MCF 10A (cell line): ENCODE measurements around the gene ERC2. TPM values are rescaled to one million over a fixed set of nuclear protein-coding genes. Genes with fewer than 3 reads are reported as not detected.

Experiments
- BruUV-seq: library from RNA; stranded (reverse); fragments of 400-500 nt; replicated peaks from 2 replicates; lab custom pipeline; 2021; lab: Mats Ljungman, UMichigan
- CTCF ChIA-PET: fragments of 300-600 bp; sonication (Branson Sonifier 250); formaldehyde crosslinking; extraction: SDS; loops from one replicate; lab custom pipeline; 2021; ENCODE audit warnings: antibody characterized with exemption, inconsistent platforms; lab: Yijun Ruan, JAX
- POLR2A ChIA-PET: fragments of 300-600, 350-650 bp; sonication (Branson Sonifier 250); formaldehyde crosslinking; extraction: SDS; loops from one replicate; lab custom pipeline; 2020; ENCODE audit warnings: antibody characterized with exemption, inconsistent platforms; lab: Yijun Ruan, JAX
- DNase-seq: peaks from one replicate; pipeline ENCODE4 v3.0.0-alpha.2; 2018; ENCODE audit not compliant: unreplicated experiment
- H3K27ac Mint-ChIP-seq: one replicate; pipeline ENCODE4 v1.8.0; 2022; ENCODE audit warnings: mild to moderate bottlenecking, low read depth, mixed read lengths; ENCODE audit not compliant: unreplicated experiment
- H3K27me3 Mint-ChIP-seq: one replicate; pipeline ENCODE4 v1.8.0; 2022; ENCODE audit warnings: mixed read lengths; ENCODE audit not compliant: insufficient read depth, unreplicated experiment
- H3K36me3 Mint-ChIP-seq: one replicate; pipeline ENCODE4 v1.8.0; 2022; ENCODE audit warnings: mild to moderate bottlenecking, moderate library complexity, mixed read lengths; ENCODE audit not compliant: insufficient read depth, unreplicated experiment
- H3K4me1 Mint-ChIP-seq: one replicate; pipeline ENCODE4 v1.8.0; 2022; ENCODE audit warnings: mixed read lengths; ENCODE audit not compliant: insufficient read depth, unreplicated experiment
- H3K4me3 Mint-ChIP-seq: one replicate; pipeline ENCODE4 v1.8.0; 2022; ENCODE audit warnings: mild to moderate bottlenecking, moderate library complexity, mixed read lengths; ENCODE audit not compliant: unreplicated experiment
- H3K9me3 Mint-ChIP-seq: one replicate; pipeline ENCODE4 v1.8.0; 2022; ENCODE audit warnings: mixed read lengths; ENCODE audit not compliant: unreplicated experiment
- intact Hi-C: fragments of 100-400 bp; cut with micrococcal nuclease; formaldehyde crosslinking; loops from 2 replicates; pipeline ENCODE4 v1.14.1; 2022
- total RNA-seq: library from RNA; stranded (reverse); gene quantifications from 2 replicates; pipeline ENCODE4 v1.2.3, GENCODE V29; 2022
- TF ChIP-seq, protein P1 (sequence below): fragments of 200-600 bp; IDR thresholded peaks from one replicate; pipeline ENCODE4 v1.8.0; 2022; ENCODE audit warnings: antibody characterized with exemption, mild to moderate bottlenecking; ENCODE audit not compliant: unreplicated experiment

The ERC2 gene
- total RNA-seq, 1 experiment from 2014 or later: 0.42 TPM

DNA sequence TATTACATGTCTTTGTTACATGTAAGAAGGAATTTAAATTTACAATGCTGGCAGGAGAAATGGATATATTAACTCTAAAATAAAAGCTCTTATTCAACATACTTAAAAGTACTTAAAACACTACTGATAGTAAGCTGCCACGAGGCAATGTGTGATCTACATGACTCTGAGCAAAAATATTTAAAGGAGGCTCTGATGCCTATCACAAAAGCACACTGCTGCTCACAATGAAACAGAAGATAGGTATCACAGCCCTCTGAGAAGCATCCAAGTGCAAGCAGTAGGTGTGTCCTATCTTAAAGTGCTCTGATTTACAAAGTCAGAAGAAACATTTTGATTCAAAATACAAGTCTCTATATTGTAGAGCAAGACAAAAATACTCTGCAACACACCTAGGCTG is 610.0 kb downstream of the ERC2 start:
- no TSS peak for BruUV-seq
- ChIA-PET CTCF (interaction anchor here (0.6 kb wide), 2 partner anchors 11 to 13 kb away, joined by 3 to 4 read pairs; no protein-coding TSS in a partner anchor), POLR2A (interaction anchor here (0.6 kb wide), 2 partner anchors 25 to 262 kb away, joined by 3 read pairs; no protein-coding TSS in a partner anchor)
- intact Hi-C loops: no loop called here
- no peak for DNase-seq
- Mint-ChIP-seq H3K4me3 (no peak overlapping the region), H3K27ac (no peak overlapping the region), H3K9me3 (no peaks in the 10 kb centered on the region), H3K27me3 (no peaks in the 10 kb centered on the region), H3K36me3 (no peaks in the 10 kb centered on the region), H3K4me1 (no peaks in the 10 kb centered on the region)
- TF ChIP-seq, protein P1, sequence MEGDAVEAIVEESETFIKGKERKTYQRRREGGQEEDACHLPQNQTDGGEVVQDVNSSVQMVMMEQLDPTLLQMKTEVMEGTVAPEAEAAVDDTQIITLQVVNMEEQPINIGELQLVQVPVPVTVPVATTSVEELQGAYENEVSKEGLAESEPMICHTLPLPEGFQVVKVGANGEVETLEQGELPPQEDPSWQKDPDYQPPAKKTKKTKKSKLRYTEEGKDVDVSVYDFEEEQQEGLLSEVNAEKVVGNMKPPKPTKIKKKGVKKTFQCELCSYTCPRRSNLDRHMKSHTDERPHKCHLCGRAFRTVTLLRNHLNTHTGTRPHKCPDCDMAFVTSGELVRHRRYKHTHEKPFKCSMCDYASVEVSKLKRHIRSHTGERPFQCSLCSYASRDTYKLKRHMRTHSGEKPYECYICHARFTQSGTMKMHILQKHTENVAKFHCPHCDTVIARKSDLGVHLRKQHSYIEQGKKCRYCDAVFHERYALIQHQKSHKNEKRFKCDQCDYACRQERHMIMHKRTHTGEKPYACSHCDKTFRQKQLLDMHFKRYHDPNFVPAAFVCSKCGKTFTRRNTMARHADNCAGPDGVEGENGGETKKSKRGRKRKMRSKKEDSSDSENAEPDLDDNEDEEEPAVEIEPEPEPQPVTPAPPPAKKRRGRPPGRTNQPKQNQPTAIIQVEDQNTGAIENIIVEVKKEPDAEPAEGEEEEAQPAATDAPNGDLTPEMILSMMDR: no peak

DNA sequence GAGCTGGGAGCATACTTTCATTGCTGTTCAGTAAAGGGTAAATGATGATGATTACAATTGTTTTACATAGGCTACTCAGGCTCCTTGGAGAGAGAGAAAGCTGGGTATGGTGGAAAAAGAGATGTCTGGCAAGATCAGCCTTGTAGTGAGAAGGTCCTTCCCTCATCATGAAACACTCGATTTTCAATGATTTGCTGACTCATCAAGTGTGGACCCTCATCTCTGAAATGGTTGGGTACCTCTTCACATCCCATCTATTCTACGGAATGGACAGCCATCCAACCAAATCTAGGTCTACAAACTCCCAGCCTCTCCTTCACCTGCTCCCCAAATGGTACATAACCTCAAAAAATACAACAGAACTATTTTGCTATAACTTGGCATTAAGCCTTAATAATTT is 610.6 kb downstream of the ERC2 start:
- TF ChIP-seq, protein P1: no peak
- no peaks in the 10 kb centered on the region for H3K27me3 Mint-ChIP-seq
- DNase-seq: no peak
- BruUV-seq: no TSS peak
- POLR2A ChIA-PET: interaction anchor here (0.6 kb wide), 2 partner anchors 123 to 261 kb away, joined by 3 to 4 read pairs; no protein-coding TSS in a partner anchor
- CTCF ChIA-PET: no interaction called here
- no peaks in the 10 kb centered on the region for H3K9me3 Mint-ChIP-seq
- intact Hi-C loops: no loop called here
- no peak overlapping the region for H3K4me3 Mint-ChIP-seq
- no peaks in the 10 kb centered on the region for H3K36me3 Mint-ChIP-seq
- no peak overlapping the region for H3K27ac Mint-ChIP-seq
- H3K4me1 Mint-ChIP-seq: no peaks in the 10 kb centered on the region

DNA sequence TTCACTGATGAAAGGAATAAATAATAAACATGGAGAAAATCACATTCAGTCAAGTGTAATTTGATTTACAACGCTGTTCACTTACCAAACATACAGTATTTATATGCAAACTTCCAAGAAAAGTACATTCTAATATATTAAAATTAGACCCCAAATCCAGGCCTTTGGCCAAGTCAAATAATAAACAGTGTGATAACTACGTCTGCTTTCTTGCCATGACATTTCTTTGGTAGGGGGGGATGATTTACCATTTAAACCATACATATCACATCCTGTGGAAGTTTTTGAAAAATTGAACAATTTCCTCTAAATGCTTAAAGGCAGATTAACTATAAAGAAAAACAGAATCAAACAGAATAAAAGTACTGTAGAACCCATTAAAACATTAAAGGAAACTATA is 613.0 kb downstream of the ERC2 start:
- intact Hi-C loops: no loop called here
- CTCF ChIA-PET: interaction anchor here (0.6 kb wide), 1 partner anchor 70 kb away, joined by 3 read pairs; no protein-coding TSS in a partner anchor
- Mint-ChIP-seq H3K9me3 (no peaks in the 10 kb centered on the region), H3K4me3 (no peak overlapping the region), H3K36me3 (no peaks in the 10 kb centered on the region), H3K27me3 (no peaks in the 10 kb centered on the region), H3K4me1 (no peaks in the 10 kb centered on the region), H3K27ac (no peak overlapping the region)
- DNase-seq: no peak
- TF ChIP-seq, protein P1: no peak
- POLR2A ChIA-PET: no interaction called here
- BruUV-seq: no TSS peak

DNA sequence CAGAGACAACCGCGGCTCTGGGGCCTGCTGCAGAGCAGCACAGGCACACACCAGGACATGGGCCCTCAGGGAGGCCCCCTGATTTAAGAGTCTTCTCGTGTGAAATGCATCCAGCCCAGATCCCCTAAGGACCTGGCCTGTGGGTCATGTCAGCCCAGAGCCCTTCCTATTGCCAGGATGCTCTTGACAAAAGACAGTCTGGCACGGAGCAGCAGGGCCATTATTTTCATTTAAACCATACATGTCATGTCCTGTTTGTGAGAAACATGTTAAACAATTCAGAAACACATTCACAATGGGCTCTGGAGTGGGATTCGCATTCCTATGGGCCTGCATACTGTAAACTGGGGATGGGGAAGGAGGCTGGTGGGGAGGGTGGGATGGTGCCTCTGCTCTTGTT is 613.8 kb downstream of the ERC2 start:
- Mint-ChIP-seq H3K4me1 (no peaks in the 10 kb centered on the region), H3K36me3 (no peaks in the 10 kb centered on the region), H3K27ac (no peak overlapping the region), H3K27me3 (no peaks in the 10 kb centered on the region), H3K4me3 (no peak overlapping the region), H3K9me3 (no peaks in the 10 kb centered on the region)
- intact Hi-C loops: no loop called here
- no TSS peak for BruUV-seq
- TF ChIP-seq, protein P1: no peak
- DNase-seq: no peak
- ChIA-PET CTCF (no interaction called here), POLR2A (no interaction called here)
